GM18907 (cell line): Measurements from ENCODE around the gene TGM5.
"Not testable (repeated sequence)": the region's sequence is repeated elsewhere in the genome, so short reads cannot be mapped to it uniquely, and the experiment has no call there.

Source experiments
- ATAC-seq: cut with Tn5 transposase; IDR thresholded peaks from one replicate; pipeline ENCODE4 v1.9.1; 2021; ENCODE audit warnings: mild to moderate bottlenecking, moderate library complexity; ENCODE audit not compliant: unreplicated experiment

TGM5 gene

DNA sequence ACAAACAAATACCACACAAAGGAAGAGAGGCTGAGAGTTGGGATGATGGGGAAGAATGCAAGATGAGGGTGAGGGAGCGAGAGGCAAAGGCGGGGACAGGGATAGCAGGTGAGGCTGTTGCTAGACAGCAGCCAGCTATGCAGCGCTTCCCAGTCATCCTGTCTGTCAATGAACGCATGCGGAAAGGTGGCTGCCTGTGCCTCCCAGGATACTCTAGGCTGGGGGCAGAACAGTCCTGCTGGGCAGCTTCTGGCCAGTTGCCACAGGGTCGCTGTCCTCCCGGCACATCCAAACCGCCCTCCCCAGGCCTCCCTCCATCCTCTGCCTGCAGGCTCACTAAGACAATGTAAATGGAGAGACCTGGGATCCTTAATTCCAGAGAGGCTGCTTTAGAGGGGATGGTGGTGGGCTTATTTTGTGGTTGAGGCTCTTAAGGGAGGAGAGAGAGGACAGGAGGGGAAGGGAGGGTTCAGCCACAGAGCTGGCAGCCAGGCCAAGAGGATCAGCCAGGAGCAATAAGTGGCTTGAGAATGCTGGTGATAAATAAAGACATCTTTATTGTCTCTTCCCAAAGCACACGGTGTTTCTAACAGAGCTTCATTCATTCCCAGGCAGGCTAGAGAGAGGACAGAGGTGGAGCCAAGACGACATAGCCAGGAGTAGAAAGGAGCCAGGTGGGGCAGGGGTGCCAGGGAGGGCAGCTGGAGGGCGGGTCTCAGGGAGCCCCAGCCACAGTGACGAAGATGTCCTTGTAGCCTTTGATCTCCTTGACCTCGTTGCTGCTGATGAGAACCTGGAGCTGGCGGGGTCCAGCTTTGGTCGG, 9.2 kb upstream of the TGM5 start:
- ATAC-seq: no peak

- ATAC-seq: no peak
Measured at GRCh38 chr15:43274136-43274535, 7.4 kb upstream of the TGM5 start.

DNA sequence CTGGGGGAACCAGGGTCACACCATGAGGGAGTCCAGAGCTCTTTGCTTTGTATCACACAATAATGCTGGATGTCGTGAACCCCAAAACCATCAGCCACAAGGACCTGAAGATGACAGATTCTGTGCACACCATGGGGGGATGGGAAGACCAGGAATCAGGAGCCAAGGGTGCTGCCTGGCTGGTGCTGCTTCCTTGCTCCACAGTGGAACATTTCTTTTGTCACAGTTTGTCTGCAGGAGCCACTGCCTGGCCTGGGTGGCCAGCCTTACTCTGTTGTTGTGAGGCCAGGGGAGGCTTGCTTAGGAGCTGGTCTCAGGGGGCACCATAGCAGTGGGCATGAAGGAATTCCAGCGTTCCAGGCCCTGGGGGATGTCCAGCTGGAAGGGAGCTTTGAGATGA, 6.5 kb upstream of the TGM5 start:
- no peak for ATAC-seq

DNA sequence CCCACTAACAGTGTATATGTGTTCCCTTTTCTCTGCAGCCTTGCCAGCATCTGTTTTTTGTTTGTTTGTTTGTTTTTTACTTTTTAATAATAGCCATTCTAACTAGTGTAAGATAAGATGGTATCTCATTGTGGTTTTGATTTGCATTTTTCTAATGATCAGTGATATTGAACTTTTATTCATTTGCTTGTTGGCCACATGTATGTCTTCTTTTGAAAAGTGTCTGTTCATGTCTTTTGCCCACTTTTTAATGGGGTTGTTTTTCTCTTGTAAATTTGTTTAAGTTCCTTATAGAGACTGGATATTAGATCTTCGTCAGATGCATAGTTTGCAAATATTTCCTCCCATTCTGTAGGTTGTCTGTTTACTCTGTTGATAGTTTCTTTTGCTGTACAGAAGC, 5.2 kb upstream of the TGM5 start:
- not testable (repeated sequence) for ATAC-seq

DNA sequence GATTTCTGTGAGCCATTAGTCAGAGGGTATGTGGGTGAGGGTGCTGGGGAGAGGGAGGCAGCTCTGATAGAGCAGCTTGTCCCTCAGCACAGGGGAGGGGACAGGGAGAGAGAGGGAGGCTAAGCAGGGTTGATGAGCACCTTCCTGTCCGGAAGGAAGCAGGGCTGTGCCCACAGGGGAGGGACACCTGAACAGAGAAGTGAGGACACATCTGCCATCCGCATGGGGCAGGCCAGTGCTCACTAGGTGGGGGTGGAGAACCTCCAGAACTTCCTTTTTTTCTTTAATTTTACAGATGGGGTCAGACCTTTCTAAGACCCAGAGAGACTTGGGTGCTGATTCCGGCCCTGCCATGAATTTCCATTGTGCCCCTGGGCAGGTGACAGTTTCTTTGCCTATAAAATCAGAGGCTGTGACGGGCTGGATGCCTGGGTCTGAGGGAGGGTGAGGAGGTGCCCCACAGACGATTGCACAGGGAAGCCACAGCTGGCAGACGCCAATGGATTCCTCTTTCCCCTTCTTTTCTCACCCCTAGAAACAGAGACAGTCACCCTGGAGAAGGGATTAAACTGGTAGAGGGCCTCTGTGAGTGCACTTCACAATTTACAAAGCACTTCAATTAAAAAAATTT, 4.1 kb upstream of the TGM5 start:
- ATAC-seq: no peak

DNA sequence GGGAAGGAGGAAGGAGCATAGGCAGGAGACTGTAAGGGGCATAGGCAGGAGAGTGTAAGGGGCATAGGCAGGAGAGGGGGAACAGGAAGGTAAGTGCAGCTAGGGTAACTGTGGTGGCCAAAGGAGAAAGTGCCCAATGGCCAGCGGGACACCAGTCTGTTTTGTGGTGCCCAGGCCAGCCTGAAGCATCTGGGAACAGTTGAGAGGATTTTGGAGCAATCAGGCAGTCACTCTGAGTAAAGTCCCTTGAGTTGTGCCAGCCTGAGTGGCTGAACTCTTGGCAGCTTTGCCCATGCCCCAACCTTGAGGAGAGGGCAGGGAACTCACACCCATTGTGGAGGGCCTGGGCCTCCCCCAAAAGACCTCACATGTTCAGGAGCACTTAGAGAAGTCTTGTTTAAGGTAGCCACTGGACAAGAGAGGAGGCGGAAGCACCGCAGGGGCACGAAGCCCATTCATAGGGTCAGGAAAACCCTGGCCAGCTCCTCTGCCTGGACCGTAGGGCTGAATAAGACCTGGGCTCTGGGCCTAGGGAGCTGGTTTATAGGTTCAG, 3.5 kb upstream of the TGM5 start:
- ATAC-seq: no peak

GRCh38 chr15:43268111-43269105, 1.7 kb upstream of the TGM5 start:
- ATAC-seq: no peak

GRCh38 chr15:43267439-43267838, 711 bp upstream of the TGM5 start:
- no peak for ATAC-seq

DNA sequence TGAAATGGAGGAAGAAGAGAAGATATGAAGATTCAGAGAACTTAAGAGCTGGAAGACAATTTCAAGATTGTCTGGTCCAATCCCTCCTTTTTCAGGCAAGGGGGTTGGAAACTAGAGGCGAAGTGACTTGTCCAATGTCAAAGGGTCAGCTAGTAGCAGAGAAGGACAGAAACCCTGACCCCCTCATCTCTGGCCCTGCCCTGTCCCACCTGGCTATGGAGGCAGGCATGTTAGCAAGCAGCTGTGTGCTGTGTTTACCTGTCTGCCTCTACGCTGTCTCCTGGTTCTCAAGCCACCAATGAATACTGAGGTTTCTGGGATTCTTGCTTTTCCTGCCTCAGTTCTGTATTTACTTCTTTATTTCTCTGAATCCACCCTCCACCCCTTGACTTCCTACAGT, 342 bp downstream of the TGM5 start:
- ATAC-seq: no peak

GRCh38 chr15:43260011-43260615, 6.6 kb downstream of the TGM5 start:
- no peak for ATAC-seq

GRCh38 chr15:43258781-43259180, 7.9 kb downstream of the TGM5 start:
- no peak for ATAC-seq

GRCh38 chr15:43256341-43256740, 10.4 kb downstream of the TGM5 start:
- no peak for ATAC-seq

- ATAC-seq: no peak
Measured at GRCh38 chr15:43255376-43255775, 11.4 kb downstream of the TGM5 start.

- peak; percentile 47 for ATAC-seq
Measured at GRCh38 chr15:43253431-43254403, 13.0 kb downstream of the TGM5 start.

DNA sequence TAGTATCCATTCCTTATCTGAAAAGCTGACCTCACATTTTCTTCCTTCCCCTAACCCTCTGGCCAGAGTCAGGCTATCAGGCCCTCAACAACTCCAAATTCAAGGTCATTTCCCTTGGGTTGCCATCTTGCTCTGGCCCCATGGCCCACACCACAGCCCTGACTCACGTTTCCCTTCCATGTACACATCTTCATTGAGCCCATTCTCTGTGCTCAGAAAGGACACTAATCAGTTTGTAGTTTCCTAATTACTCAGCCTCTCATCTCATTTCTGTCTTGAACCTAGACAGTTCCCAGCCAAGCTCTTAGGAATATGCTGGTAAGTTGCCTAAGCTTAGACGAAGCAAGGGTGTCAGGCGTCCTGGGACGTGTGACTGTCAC, 14.9 kb downstream of the TGM5 start:
- ATAC-seq: no peak

DNA sequence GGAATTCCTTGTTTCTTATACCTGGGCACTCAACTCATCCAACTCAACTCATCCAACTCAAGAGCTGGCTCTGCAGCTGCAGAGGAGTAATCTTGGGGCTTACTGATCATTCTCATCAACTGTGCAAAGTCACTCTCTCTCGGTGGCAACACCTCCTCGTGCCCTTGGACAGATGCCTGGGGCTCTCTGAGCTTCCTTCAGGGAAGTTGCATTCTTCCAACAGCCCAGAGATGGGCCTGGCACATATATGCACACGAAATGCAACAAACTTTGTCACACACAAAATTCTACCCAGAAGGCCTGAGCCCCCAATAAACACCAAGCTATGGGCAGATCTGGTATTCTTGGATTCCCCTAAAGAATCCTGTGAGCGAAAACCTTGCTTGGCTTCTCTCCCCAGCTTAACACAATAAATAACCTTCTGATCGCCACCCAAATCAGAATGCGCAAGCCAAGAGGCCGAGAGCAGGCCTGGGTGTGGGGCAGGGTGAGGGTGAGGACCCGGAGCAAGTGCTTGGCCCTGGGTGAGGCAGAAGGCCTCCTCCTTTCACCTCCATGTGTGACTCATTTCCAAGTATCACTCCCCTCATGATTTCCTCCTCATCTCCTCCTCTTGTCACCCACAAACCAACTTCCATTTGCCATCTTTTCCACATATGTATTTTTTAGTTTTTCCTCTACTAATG, 15.4 kb downstream of the TGM5 start:
- no peak for ATAC-seq

- ATAC-seq: no peak
Measured at GRCh38 chr15:43250785-43251184, 15.9 kb downstream of the TGM5 start.

DNA sequence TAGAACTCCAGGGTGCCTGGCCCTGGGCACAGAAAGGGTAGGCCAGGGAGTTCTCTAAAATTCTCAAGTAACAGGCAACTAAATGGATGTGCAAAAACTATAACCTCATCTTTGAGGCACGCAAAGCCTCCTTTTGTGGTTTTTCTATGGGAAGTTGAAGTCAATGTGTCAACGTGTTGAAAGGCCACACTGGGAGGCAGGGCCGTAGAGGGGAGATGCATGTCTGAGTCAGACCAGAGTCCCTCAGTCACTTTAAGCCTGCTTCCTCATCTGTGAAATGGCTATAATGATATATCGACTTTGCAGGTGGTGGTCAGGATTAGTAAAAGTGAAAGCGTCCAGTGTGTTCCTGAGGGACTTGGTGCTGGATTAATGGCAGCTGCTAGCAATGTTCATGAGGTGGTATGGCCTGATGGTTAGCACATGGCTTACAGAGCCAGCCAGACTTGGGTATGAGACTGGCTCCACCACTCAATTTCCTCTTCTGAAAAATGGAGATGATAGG, 17.0 kb downstream of the TGM5 start:
- ATAC-seq: peak; percentile 54

- peak; percentile 1 for ATAC-seq
Measured at GRCh38 chr15:43249236-43249635, 17.5 kb downstream of the TGM5 start.
